ENCODE data around the gene TTLL7. TPM values are rescaled to one million over a fixed set of nuclear protein-coding genes. Genes with fewer than 3 reads are reported as not detected.

The TTLL7 gene
- total and polyA plus RNA-seq, 9 of the 15 experiments (the other 6 are each of a cell fraction or from before 2014, with no cell fraction given) = 0.63 to 2.6 (median 1.7) TPM

DNA sequence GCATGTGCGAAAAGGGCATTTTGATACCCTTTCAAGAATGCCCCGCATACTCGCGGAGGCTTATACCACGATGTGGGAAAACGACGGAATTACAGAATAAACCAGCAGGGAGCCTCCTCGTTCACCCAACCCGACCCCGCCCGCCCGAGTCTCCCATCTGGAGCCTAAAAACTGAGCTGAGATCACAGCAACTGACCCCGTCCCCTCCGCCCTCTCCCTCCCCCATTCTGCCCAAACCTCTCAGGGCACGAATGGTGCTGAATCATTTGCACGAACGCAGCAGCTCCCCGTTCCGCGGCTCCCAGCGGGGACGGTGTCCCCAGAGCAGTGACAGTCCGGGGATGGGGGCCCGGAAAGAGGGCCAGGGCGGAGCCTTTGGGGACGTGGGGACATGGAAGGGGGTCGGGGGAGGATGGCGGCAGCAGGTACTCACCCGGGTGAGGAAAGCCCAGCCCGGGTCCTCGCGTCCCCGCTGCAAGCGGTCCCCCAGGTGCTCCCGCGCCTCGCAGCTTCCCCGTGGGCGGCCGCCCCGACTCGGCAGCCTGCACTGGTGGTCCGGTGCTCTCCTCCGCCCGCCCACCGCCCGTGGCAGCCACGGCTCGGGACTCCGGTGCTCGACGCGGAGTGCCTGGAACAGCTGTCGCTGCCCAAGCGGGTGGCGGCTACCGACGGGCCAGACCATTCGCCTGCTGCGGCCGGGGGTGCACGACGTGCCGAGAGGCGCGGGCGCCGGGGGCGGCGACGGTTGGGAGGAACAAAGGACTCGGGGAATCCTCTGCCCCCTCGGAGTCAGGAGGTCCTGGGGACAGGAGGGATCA, at the start of gene TTLL7 (continued):
- TF ChIP-seq ZNF507 (tag; conservative IDR thresholded peaks at IDR 0.05) (no peak), ZC3H4 (CRISPR knock-in tag; IDR thresholded peaks at IDR 0.05; ENCODE audit: borderline replicate concordance) (no peak), ZNF79 (CRISPR knock-in tag; IDR thresholded peaks at IDR 0.05; ENCODE audit: low read depth) (no peak), HDGF (IDR thresholded peaks at IDR 0.05) (no peak), KLF13 (tag; IDR thresholded peaks at IDR 0.05; ENCODE audit: borderline replicate concordance, low read depth) (no peak), ZNF217 (CRISPR knock-in tag; IDR thresholded peaks at IDR 0.05) (no peak), KLF6 (CRISPR knock-in tag; IDR thresholded peaks at IDR 0.05; ENCODE audit: borderline replicate concordance) (no peak), PRMT5 (CRISPR knock-in tag; IDR thresholded peaks at IDR 0.05) (no peak), KDM1A (IDR thresholded peaks at IDR 0.05) (no peak), ZNF12 (CRISPR knock-in tag; IDR thresholded peaks at IDR 0.05) (no peak), ZNF444 (CRISPR knock-in tag; IDR thresholded peaks at IDR 0.05) (no peak)
- TF ChIP-seq, protein P1, sequence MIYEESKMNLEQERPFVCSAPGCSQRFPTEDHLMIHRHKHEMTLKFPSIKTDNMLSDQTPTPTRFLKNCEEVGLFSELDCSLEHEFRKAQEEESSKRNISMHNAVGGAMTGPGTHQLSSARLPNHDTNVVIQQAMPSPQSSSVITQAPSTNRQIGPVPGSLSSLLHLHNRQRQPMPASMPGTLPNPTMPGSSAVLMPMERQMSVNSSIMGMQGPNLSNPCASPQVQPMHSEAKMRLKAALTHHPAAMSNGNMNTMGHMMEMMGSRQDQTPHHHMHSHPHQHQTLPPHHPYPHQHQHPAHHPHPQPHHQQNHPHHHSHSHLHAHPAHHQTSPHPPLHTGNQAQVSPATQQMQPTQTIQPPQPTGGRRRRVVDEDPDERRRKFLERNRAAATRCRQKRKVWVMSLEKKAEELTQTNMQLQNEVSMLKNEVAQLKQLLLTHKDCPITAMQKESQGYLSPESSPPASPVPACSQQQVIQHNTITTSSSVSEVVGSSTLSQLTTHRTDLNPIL (CRISPR knock-in tag; IDR thresholded peaks at IDR 0.05) = no peak
- TF ChIP-seq, protein P2, sequence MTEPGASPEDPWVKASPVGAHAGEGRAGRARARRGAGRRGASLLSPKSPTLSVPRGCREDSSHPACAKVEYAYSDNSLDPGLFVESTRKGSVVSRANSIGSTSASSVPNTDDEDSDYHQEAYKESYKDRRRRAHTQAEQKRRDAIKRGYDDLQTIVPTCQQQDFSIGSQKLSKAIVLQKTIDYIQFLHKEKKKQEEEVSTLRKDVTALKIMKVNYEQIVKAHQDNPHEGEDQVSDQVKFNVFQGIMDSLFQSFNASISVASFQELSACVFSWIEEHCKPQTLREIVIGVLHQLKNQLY (CRISPR knock-in tag; conservative IDR thresholded peaks at IDR 0.05) = no peak
- TF ChIP-seq, protein P3, sequence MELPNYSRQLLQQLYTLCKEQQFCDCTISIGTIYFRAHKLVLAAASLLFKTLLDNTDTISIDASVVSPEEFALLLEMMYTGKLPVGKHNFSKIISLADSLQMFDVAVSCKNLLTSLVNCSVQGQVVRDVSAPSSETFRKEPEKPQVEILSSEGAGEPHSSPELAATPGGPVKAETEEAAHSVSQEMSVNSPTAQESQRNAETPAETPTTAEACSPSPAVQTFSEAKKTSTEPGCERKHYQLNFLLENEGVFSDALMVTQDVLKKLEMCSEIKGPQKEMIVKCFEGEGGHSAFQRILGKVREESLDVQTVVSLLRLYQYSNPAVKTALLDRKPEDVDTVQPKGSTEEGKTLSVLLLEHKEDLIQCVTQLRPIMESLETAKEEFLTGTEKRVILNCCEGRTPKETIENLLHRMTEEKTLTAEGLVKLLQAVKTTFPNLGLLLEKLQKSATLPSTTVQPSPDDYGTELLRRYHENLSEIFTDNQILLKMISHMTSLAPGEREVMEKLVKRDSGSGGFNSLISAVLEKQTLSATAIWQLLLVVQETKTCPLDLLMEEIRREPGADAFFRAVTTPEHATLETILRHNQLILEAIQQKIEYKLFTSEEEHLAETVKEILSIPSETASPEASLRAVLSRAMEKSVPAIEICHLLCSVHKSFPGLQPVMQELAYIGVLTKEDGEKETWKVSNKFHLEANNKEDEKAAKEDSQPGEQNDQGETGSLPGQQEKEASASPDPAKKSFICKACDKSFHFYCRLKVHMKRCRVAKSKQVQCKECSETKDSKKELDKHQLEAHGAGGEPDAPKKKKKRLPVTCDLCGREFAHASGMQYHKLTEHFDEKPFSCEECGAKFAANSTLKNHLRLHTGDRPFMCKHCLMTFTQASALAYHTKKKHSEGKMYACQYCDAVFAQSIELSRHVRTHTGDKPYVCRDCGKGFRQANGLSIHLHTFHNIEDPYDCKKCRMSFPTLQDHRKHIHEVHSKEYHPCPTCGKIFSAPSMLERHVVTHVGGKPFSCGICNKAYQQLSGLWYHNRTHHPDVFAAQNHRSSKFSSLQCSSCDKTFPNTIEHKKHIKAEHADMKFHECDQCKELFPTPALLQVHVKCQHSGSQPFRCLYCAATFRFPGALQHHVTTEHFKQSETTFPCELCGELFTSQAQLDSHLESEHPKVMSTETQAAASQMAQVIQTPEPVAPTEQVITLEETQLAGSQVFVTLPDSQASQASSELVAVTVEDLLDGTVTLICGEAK (IDR thresholded peaks at IDR 0.05) = no peak
- TF ChIP-seq, protein P3 (CRISPR knock-in tag; IDR thresholded peaks at IDR 0.05) = no peak
